Astrocyte (in vitro differentiated cells and primary cell): ENCODE data around the gene PPIA.

Experiments used
- EZH2 ChIP-seq: IDR thresholded peaks from 2 replicates; pipeline ENCODE4 v1.6.1; 2012; ENCODE audit warnings: mild to moderate bottlenecking, low read length, inconsistent platforms; ENCODE audit not compliant: insufficient read depth
- TF ChIP-seq, protein P1 (sequence below): IDR thresholded peaks from 2 replicates; pipeline ENCODE4 v1.5.1; 2011; ENCODE audit warnings: low read depth, mild to moderate bottlenecking, inconsistent platforms, low read length, moderate library complexity; ENCODE audit not compliant: insufficient read depth

DNA sequence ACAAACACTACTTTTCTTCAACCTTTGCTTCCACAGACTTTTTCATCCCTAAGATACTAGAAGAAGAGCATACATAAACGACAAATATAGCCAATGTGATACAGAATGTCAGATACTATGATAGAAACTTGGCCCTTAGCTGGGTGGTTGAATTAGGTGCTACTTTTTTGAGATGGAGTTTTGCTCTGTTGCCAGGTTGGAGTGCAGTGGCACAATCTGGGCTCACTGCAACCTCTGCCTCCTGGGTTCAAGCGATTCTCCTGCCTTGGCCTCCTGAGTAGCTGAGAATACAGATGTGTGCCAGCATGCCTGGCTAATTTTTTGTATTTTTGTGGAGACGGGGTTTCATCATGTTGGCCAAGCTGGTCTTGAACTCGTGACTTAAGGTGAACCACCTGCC lies 3.5 kb downstream of the PPIA start:
- TF ChIP-seq, protein P1, sequence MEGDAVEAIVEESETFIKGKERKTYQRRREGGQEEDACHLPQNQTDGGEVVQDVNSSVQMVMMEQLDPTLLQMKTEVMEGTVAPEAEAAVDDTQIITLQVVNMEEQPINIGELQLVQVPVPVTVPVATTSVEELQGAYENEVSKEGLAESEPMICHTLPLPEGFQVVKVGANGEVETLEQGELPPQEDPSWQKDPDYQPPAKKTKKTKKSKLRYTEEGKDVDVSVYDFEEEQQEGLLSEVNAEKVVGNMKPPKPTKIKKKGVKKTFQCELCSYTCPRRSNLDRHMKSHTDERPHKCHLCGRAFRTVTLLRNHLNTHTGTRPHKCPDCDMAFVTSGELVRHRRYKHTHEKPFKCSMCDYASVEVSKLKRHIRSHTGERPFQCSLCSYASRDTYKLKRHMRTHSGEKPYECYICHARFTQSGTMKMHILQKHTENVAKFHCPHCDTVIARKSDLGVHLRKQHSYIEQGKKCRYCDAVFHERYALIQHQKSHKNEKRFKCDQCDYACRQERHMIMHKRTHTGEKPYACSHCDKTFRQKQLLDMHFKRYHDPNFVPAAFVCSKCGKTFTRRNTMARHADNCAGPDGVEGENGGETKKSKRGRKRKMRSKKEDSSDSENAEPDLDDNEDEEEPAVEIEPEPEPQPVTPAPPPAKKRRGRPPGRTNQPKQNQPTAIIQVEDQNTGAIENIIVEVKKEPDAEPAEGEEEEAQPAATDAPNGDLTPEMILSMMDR: no peak
- no peak for TF ChIP-seq EZH2
